Stimulated activated CD8-positive, alpha-beta memory T cell treated with anti-CD3 and anti-CD28 coated beads, Interleukin-12 subunit alpha, Interleukin-12 subunit beta, amount 100 ng/mL, for 4 hours (primary cell): ENCODE measurements around the gene TSHZ3.

Experiments used
- DNase-seq: peaks from one replicate; pipeline ENCODE4 v3.0.0-alpha.2; 2020; ENCODE audit warnings: low read depth

TSHZ3 gene

GRCh38 chr19:31353833-31354232 is 4.6 kb upstream of the TSHZ3 start:
- DNase-seq: no peak

GRCh38 chr19:31352782-31353651 is 3.8 kb upstream of the TSHZ3 start:
- DNase-seq: no peak

GRCh38 chr19:31352296-31352781 is 3.1 kb upstream of the TSHZ3 start:
- DNase-seq: no peak

GRCh38 chr19:31351855-31352195 is 2.6 kb upstream of the TSHZ3 start:
- DNase-seq: no peak

- DNase-seq: no peak
Measured at GRCh38 chr19:31351056-31351854, 2.0 kb upstream of the TSHZ3 start.

- no peak for DNase-seq
Measured at GRCh38 chr19:31350693-31351055, 1.4 kb upstream of the TSHZ3 start.

GRCh38 chr19:31350033-31350692 is 927 bp upstream of the TSHZ3 start:
- DNase-seq: no peak

GRCh38 chr19:31348481-31349159 is 616 bp downstream of the TSHZ3 start:
- no peak for DNase-seq

GRCh38 chr19:31347828-31348392 is 1.3 kb downstream of the TSHZ3 start:
- DNase-seq: no peak

GRCh38 chr19:31347354-31347753 is 1.9 kb downstream of the TSHZ3 start:
- no peak for DNase-seq

- no peak for DNase-seq
Measured at GRCh38 chr19:31346184-31347059, 2.8 kb downstream of the TSHZ3 start.

- DNase-seq: no peak
Measured at GRCh38 chr19:31344403-31344802, 4.8 kb downstream of the TSHZ3 start.

- no peak for DNase-seq
Measured at GRCh38 chr19:31342926-31343325, 6.3 kb downstream of the TSHZ3 start.

GRCh38 chr19:31340042-31341025 is 8.9 kb downstream of the TSHZ3 start:
- no peak for DNase-seq

GRCh38 chr19:31339411-31339810 is 9.8 kb downstream of the TSHZ3 start:
- DNase-seq: no peak

GRCh38 chr19:31338069-31338776 is 11.0 kb downstream of the TSHZ3 start:
- no peak for DNase-seq

- DNase-seq: no peak
Measured at GRCh38 chr19:31337008-31337914, 12.0 kb downstream of the TSHZ3 start.

- no peak for DNase-seq
Measured at GRCh38 chr19:31335716-31336115, 13.5 kb downstream of the TSHZ3 start.
